ENCODE data around the gene NR2E3. TPM values are rescaled to one million over a fixed set of nuclear protein-coding genes. Genes with fewer than 3 reads are reported as not detected.

Gene NR2E3
- total RNA-seq, 4 donors from 2014 or later: 0.45 to 1.0 (median 0.54) TPM; not detected in 1

- H3K27ac ChIP-seq: no peak overlapping the region
- H3K27me3 ChIP-seq: no peaks in the 10 kb centered on the region
- H3K4me3 ChIP-seq (replicated peaks in 1 of 3): no peak overlapping the region
- intact Hi-C loops (cut with DNase I): no loop called here
- H3K9me3 ChIP-seq: no peaks in the 10 kb centered on the region
- 41 to 45% methylated on average over 2 of the region's 2 CpGs for WGBS, 2 donors
- no peaks in the 10 kb centered on the region for H3K4me1 ChIP-seq
- no peak for TF ChIP-seq POLR2A (IDR thresholded peaks at IDR 0.05)
- no peak for TF ChIP-seq CTCF (IDR thresholded peaks at IDR 0.05)
- H3K36me3 ChIP-seq: no peaks in the 10 kb centered on the region
- no peak for DNase-seq
Measured at GRCh38 chr15:71792521-71792920, 17.8 kb upstream of the NR2E3 start.

- H3K9me3 ChIP-seq: no peaks in the 10 kb centered on the region
- no peak for DNase-seq
- H3K36me3 ChIP-seq: no peaks in the 10 kb centered on the region
- WGBS, 2 donors: 69 to 75% methylated on average over 6 of the region's 6 CpGs
- H3K4me1 ChIP-seq: peaks cover 0 to 3% of the 10 kb centered on the region in 2 donors
- TF ChIP-seq CTCF (IDR thresholded peaks at IDR 0.05): no peak
- no peak for TF ChIP-seq POLR2A (IDR thresholded peaks at IDR 0.05)
- intact Hi-C loops (cut with DNase I): no loop called here
- no peak overlapping the region for H3K27ac ChIP-seq
- no peaks in the 10 kb centered on the region for H3K27me3 ChIP-seq
- no peak overlapping the region for H3K4me3 ChIP-seq (replicated peaks in 1 of 3)
Measured at GRCh38 chr15:71798641-71799040, 11.7 kb upstream of the NR2E3 start.

- Histone ChIP-seq H3K27me3 (no peaks in the 10 kb centered on the region), H3K4me3 (replicated peaks in 1 of 3) (no peak overlapping the region), H3K9me3 (no peaks in the 10 kb centered on the region), H3K36me3 (no peaks in the 10 kb centered on the region), H3K4me1 (peaks cover 0 to 3% of the 10 kb centered on the region in 2 donors), H3K27ac (no peak overlapping the region)
- intact Hi-C loops (cut with DNase I): loop anchor here (5.0 kb wide), 1 partner anchor 58 kb away; no protein-coding TSS in a partner anchor
- WGBS, 2 donors: 94 to 96% methylated on average over 3 of the region's 3 CpGs
- no peak for TF ChIP-seq CTCF (IDR thresholded peaks at IDR 0.05)
- no peak for TF ChIP-seq POLR2A (IDR thresholded peaks at IDR 0.05)
- DNase-seq: no peak
Measured at GRCh38 chr15:71800190-71800589, 10.2 kb upstream of the NR2E3 start.

GRCh38 chr15:71800835-71801745, 9.3 kb upstream of the NR2E3 start:
- 48 to 53% methylated on average over 17 of the region's 17 CpGs for WGBS, 2 donors
- TF ChIP-seq CTCF (IDR thresholded peaks at IDR 0.05): peak; percentile 47 to 98 (median 90)
- TF ChIP-seq POLR2A (IDR thresholded peaks at IDR 0.05): no peak
- H3K4me1 ChIP-seq: peaks cover 0 to 3% of the 10 kb centered on the region in 2 donors
- H3K27ac ChIP-seq: no peak overlapping the region
- intact Hi-C loops (cut with DNase I): loop anchor here (5.0 kb wide), 1 partner anchor 59 kb away; no protein-coding TSS in a partner anchor
- no peaks in the 10 kb centered on the region for H3K9me3 ChIP-seq
- DNase-seq: peak; percentile 54 to 63
- no peaks in the 10 kb centered on the region for H3K27me3 ChIP-seq
- no peaks in the 10 kb centered on the region for H3K36me3 ChIP-seq
- no peak overlapping the region for H3K4me3 ChIP-seq (replicated peaks in 1 of 3)

Data from thyroid gland (tissue), 4 donors.